Uterus (tissue), 2 donors: ENCODE data around the gene ATP6V0A4.

Experiments used
- POLR2A ChIP-seq, 2 donors: fragments of 450-650 bp; IDR thresholded peaks; one replicate each; pipeline ENCODE4 v1.6.1; 2016; ENCODE audit warnings: antibody characterized with exemption in 2 of 2, mild to moderate bottlenecking in 1 of 2, moderate library complexity in 1 of 2
- TF ChIP-seq, protein P1 (sequence below), 4 experiments: fragments of 200-600 bp in 2 of 4; fragments of 450-650 bp in 2 of 4; sonication (generic) in 2 of 4; IDR thresholded peaks; one replicate each; pipeline ENCODE4 v1.5.1; 2016 to 2019; ENCODE audit warnings: antibody characterized with exemption in 4 of 4, mild to moderate bottlenecking in 2 of 4, moderate library complexity in 1 of 4

DNA sequence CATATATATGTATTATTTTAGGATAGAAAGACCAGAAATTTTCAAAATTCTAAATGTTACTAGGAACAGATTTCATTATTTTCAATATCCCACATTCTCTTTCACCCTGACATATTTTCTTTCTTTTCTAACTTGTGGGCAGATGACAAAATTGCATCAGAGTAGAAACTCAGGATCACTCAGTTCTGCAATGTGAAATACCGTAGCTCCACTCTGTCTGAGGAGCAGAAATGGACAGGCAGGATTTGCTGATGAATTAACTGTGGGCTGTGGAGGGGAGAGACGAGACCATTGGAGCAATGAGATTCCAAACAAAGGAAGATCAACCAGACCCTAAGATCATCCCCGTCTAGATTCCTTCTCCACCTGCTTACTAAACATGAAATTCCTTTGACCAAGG lies 59.9 kb downstream of the ATP6V0A4 start:
- TF ChIP-seq, protein P1, sequence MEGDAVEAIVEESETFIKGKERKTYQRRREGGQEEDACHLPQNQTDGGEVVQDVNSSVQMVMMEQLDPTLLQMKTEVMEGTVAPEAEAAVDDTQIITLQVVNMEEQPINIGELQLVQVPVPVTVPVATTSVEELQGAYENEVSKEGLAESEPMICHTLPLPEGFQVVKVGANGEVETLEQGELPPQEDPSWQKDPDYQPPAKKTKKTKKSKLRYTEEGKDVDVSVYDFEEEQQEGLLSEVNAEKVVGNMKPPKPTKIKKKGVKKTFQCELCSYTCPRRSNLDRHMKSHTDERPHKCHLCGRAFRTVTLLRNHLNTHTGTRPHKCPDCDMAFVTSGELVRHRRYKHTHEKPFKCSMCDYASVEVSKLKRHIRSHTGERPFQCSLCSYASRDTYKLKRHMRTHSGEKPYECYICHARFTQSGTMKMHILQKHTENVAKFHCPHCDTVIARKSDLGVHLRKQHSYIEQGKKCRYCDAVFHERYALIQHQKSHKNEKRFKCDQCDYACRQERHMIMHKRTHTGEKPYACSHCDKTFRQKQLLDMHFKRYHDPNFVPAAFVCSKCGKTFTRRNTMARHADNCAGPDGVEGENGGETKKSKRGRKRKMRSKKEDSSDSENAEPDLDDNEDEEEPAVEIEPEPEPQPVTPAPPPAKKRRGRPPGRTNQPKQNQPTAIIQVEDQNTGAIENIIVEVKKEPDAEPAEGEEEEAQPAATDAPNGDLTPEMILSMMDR (IDR thresholded peaks at IDR 0.05), result no peak
- no peak for TF ChIP-seq POLR2A (IDR thresholded peaks at IDR 0.05)
